Common myeloid progenitor, CD34-positive (primary cell): ENCODE data around the gene HBQ1.
"Not testable (repeated sequence)": the region's sequence is repeated elsewhere in the genome, so short reads cannot be mapped to it uniquely, and the experiment has no call there.

Source experiments
- CTCF ChIA-PET: fragments of 350-600 bp; sonication (Branson Sonifier 250); formaldehyde crosslinking; loops from one replicate; lab custom pipeline; 2021; ENCODE audit warnings: antibody characterized with exemption; lab: Charles Lee
- POLR2A ChIA-PET: fragments of 350-600 bp; sonication (Branson Sonifier 250); formaldehyde crosslinking; loops from one replicate; lab custom pipeline; 2021; ENCODE audit warnings: antibody characterized with exemption; lab: Charles Lee
- DNase-seq, 3 donors: peaks; one replicate each; pipeline versions ENCODE4 v3.0.0 to v3.0.0-alpha.2; 2013
- H3K27ac ChIP-seq, 2 experiments: 1 replicate in 1 of 2; 2 replicates in 1 of 2; pipeline ENCODE4 v1.7.0; 2013; ENCODE audit warnings: inconsistent platforms in 2 of 2, low read length in 2 of 2, mild to moderate bottlenecking in 2 of 2, low read depth in 1 of 2, moderate library complexity in 1 of 2; ENCODE audit not compliant: severe bottlenecking in 2 of 2, insufficient read depth in 1 of 2, poor library complexity in 1 of 2
- H3K27me3 ChIP-seq, 5 experiments: replicated peaks in 2 of 5; 1 replicate in 3 of 5; 2 replicates in 2 of 5; pipeline versions ENCODE4 v1.6.1 to v1.7.0; 2013; ENCODE audit warnings: low read length in 4 of 5, mild to moderate bottlenecking in 2 of 5, moderate library complexity in 2 of 5, inconsistent platforms in 1 of 5; ENCODE audit not compliant: insufficient read depth in 5 of 5, control insufficient read depth in 4 of 5
- H3K36me3 ChIP-seq, 4 experiments: 1 replicate in 2 of 4; 2 replicates in 2 of 4; pipeline versions ENCODE4 v1.6.1 to v1.7.0; 2013; ENCODE audit warnings: low read length in 3 of 4, control low read depth in 1 of 4, mild to moderate bottlenecking in 1 of 4; ENCODE audit not compliant: control insufficient read depth in 4 of 4, insufficient read depth in 4 of 4
- H3K4me1 ChIP-seq, 4 experiments: 1 replicate in 3 of 4; 2 replicates in 1 of 4; pipeline versions ENCODE4 v1.6.1 to v1.7.1; 2013; ENCODE audit warnings: low read length in 3 of 4, mild to moderate bottlenecking in 3 of 4, control low read depth in 1 of 4, inconsistent platforms in 1 of 4, moderate library complexity in 1 of 4; ENCODE audit not compliant: control insufficient read depth in 4 of 4, insufficient read depth in 4 of 4; ENCODE audit errors: control extremely low read depth in 1 of 4
- H3K4me3 ChIP-seq, 7 experiments: 1 replicate in 4 of 7; 2 replicates in 3 of 7; pipeline versions ENCODE4 v1.5.1 to v1.7.0; 2013; ENCODE audit warnings: mild to moderate bottlenecking in 7 of 7, low read length in 6 of 7, moderate library complexity in 6 of 7, inconsistent platforms in 2 of 7, low read depth in 2 of 7, control low read depth in 1 of 7; ENCODE audit not compliant: insufficient read depth in 4 of 7, control insufficient read depth in 1 of 7; ENCODE audit errors: extremely low read depth in 1 of 7
- H3K9me3 ChIP-seq, 5 experiments: 1 replicate in 4 of 5; 2 replicates in 1 of 5; pipeline versions ENCODE4 v1.6.1 to v1.7.1; 2013; ENCODE audit warnings: low read length in 4 of 5, mild to moderate bottlenecking in 2 of 5, inconsistent platforms in 1 of 5, low read depth in 1 of 5, moderate library complexity in 1 of 5; ENCODE audit not compliant: control insufficient read depth in 4 of 5, insufficient read depth in 2 of 5; ENCODE audit errors: control extremely low read depth in 1 of 5
- WGBS: methylation state at CpG from one replicate; pipeline ENCODE4 v1.1.5; 2013; ENCODE audit not compliant: insufficient coverage; 5-methylcytosine and 5-hydroxymethylcytosine counted together

The HBQ1 gene

GRCh38 chr16:152141-153128 lies 27.8 kb upstream of the HBQ1 start, which contains the start of gene HBZ:
HBZ (plus strand) TSS chr16:152644; CDS start chr16:152910, 266 bp downstream.
- H3K4me3 ChIP-seq = no peak within 1 kb of the TSS
- DNase-seq = no peak
- peaks cover 0 to 11% (median 9%) of the 10 kb centered on the region in 4 experiments for H3K4me1 ChIP-seq
- POLR2A ChIA-PET = no interaction called here
- H3K9me3 ChIP-seq = no peaks in the 10 kb centered on the region
- H3K27me3 ChIP-seq = peaks cover 2 to 47% (median 27%) of the 10 kb centered on the region in 5 experiments
- H3K27ac ChIP-seq = no peak within 1 kb of the TSS
- CTCF ChIA-PET = interaction anchor here (0.6 to 1.4 kb wide), 2 partner anchors 29 to 52 kb away, joined by 3 to 4 read pairs; no protein-coding TSS in a partner anchor
- 94% methylated on average over 8 of the region's 17 CpGs for WGBS
- H3K36me3 ChIP-seq = no peaks in the 10 kb centered on the region

GRCh38 chr16:153129-153521 lies 27.1 kb upstream of the HBQ1 start:
- H3K4me3 ChIP-seq, H3K9me3 ChIP-seq, H3K36me3 ChIP-seq, H3K27ac ChIP-seq, DNase-seq, CTCF ChIA-PET, POLR2A ChIA-PET: not testable (repeated sequence)
- Histone ChIP-seq H3K4me1 (peaks cover 0 to 11% (median 9%) of the 10 kb centered on the region in 4 experiments), H3K27me3 (peaks cover 2 to 54% (median 27%) of the 10 kb centered on the region in 5 experiments)
- WGBS = 67% methylated on average over 1 of the region's 6 CpGs

GRCh38 chr16:153550-154216 lies 26.6 kb upstream of the HBQ1 start:
- H3K4me3 ChIP-seq, DNase-seq, H3K9me3 ChIP-seq, POLR2A ChIA-PET, H3K36me3 ChIP-seq, CTCF ChIA-PET, H3K27ac ChIP-seq: not testable (repeated sequence)
- peaks cover 4 to 57% (median 25%) of the 10 kb centered on the region in 5 experiments for H3K27me3 ChIP-seq
- peaks cover 0 to 11% (median 9%) of the 10 kb centered on the region in 4 experiments for H3K4me1 ChIP-seq
- no CpG with 5 or more reads among the region's 74 CpGs for WGBS

- Histone ChIP-seq H3K4me3 (peak overlapping the region; percentile 6 to 72 (median 55)), H3K27me3 (peaks cover 4 to 55% (median 22%) of the 10 kb centered on the region in 5 experiments), H3K4me1 (peaks cover 0 to 11% (median 9%) of the 10 kb centered on the region in 4 experiments), H3K9me3 (no peaks in the 10 kb centered on the region), H3K36me3 (no peaks in the 10 kb centered on the region), H3K27ac (peak overlapping the region in 1 of 2 experiments; percentile 14)
- WGBS = under 1% methylated on average over 40 of the region's 59 CpGs
- DNase-seq = peak in 2 of 3 donors; percentile 50 to 61
- ChIA-PET POLR2A (no interaction called here), CTCF (no interaction called here)
These were observed 25.8 kb upstream of the HBQ1 start for GRCh38 chr16:154217-155030.

GRCh38 chr16:155031-155398 lies 25.2 kb upstream of the HBQ1 start:
- DNase-seq = no peak
- Histone ChIP-seq H3K27me3 (peaks cover 4 to 57% (median 19%) of the 10 kb centered on the region in 5 experiments), H3K4me1 (peaks cover 0 to 11% (median 9%) of the 10 kb centered on the region in 4 experiments), H3K27ac (no peak overlapping the region), H3K36me3 (no peaks in the 10 kb centered on the region), H3K4me3 (peak overlapping the region in 4 of 7 experiments; percentile 41 to 72 (median 65)), H3K9me3 (no peaks in the 10 kb centered on the region)
- ChIA-PET POLR2A (no interaction called here), CTCF (interaction anchor here (1.0 kb wide), 1 partner anchor 14 kb away, joined by 3 read pairs; no protein-coding TSS in a partner anchor)
- WGBS = 33% methylated on average over 2 of the region's 7 CpGs

GRCh38 chr16:159136-159849 lies 21.0 kb upstream of the HBQ1 start:
- CTCF ChIA-PET = interaction anchor here (0.8 to 2.1 kb wide), 2 partner anchors 9 to 16 kb away, joined by 3 to 6 read pairs; no protein-coding TSS in a partner anchor
- POLR2A ChIA-PET = interaction anchor here (1.0 kb wide), 1 partner anchor 21 kb away, joined by 5 read pairs; the partner anchor contains the start of gene HBQ1
- Histone ChIP-seq H3K4me3 (no peak overlapping the region), H3K4me1 (peaks cover 0 to 9% (median 8%) of the 10 kb centered on the region in 4 experiments), H3K27ac (no peak overlapping the region), H3K9me3 (no peaks in the 10 kb centered on the region), H3K27me3 (peaks cover 2 to 67% (median 19%) of the 10 kb centered on the region in 5 experiments), H3K36me3 (no peaks in the 10 kb centered on the region)
- WGBS = 85% methylated on average over 6 of the region's 6 CpGs
- no peak for DNase-seq
